H1 (cell line): ENCODE results near the gene VAT1. TPM values are rescaled to one million over a fixed set of nuclear protein-coding genes. Genes with fewer than 3 reads are reported as not detected.

Experiments
- CTCF ChIP-seq, 3 experiments: IDR thresholded peaks; 1 replicate in 2 of 3; 2 replicates in 1 of 3; pipeline versions ENCODE4 v1.5.1 to v1.6.1; 2011; ENCODE audit warnings: low read length in 3 of 3, mild to moderate bottlenecking in 3 of 3, inconsistent platforms in 2 of 3, low read depth in 1 of 3, moderate library complexity in 1 of 3; ENCODE audit not compliant: insufficient read depth in 1 of 3; ENCODE audit errors: control extremely low read depth in 1 of 3
- POLR2A ChIP-seq, 2 experiments: IDR thresholded peaks; 1 replicate in 1 of 2; 2 replicates in 1 of 2; pipeline ENCODE4 v1.6.1; 2011; ENCODE audit warnings: low read depth in 2 of 2, low read length in 2 of 2, mild to moderate bottlenecking in 2 of 2; ENCODE audit errors: control extremely low read depth in 1 of 2
- RBBP5 ChIP-seq: IDR thresholded peaks from 2 replicates; pipeline ENCODE4 v1.7.1; 2012; ENCODE audit warnings: low read depth, mild to moderate bottlenecking, inconsistent platforms, low read length, moderate library complexity, borderline replicate concordance
- RFX5 ChIP-seq: IDR thresholded peaks from 2 replicates; pipeline ENCODE4 v1.6.1; 2011; ENCODE audit warnings: low read depth, low read length, improper control_type of control experiment, borderline replicate concordance
- SIX5 ChIP-seq: IDR thresholded peaks from 2 replicates; pipeline ENCODE4 v1.6.1; 2011; ENCODE audit warnings: mild to moderate bottlenecking, low read depth, low read length
- TBP ChIP-seq: IDR thresholded peaks from 2 replicates; pipeline ENCODE4 v1.6.1; 2011; ENCODE audit warnings: low read depth, low read length, improper control_type of control experiment
- polyA plus RNA-seq, 7 experiments: library from polyadenylated mRNA; depleted of rRNA in 3 of 7; stranded (reverse) in 5 of 7; unstranded in 2 of 7; fragments of >200 nt in 5 of 7; fragments of 200-250 nt in 2 of 7; gene quantifications; 1 replicate in 5 of 7; 2 replicates in 1 of 7; 4 replicates in 1 of 7; pipeline versions ENCODE4 v1.2.1 to v1.2.3, GENCODE V29; 2011 to 2013; ENCODE audit warnings: missing spikeins in 2 of 7, mixed read lengths in 2 of 7
- total RNA-seq: library from RNA; stranded (reverse); fragmentation: NEBNext Ultra II Directional; extraction: Animal tissue kit (Norgen Biotek cat#: 25700); gene quantifications from 2 replicates; pipeline ENCODE4 v1.2.1, GENCODE V29; 2021

The VAT1 gene
- total and polyA plus RNA-seq, 2 of the 8 experiments (the other 6 are each of a cell fraction or from before 2014, with no cell fraction given), result 200 to 295 TPM

DNA sequence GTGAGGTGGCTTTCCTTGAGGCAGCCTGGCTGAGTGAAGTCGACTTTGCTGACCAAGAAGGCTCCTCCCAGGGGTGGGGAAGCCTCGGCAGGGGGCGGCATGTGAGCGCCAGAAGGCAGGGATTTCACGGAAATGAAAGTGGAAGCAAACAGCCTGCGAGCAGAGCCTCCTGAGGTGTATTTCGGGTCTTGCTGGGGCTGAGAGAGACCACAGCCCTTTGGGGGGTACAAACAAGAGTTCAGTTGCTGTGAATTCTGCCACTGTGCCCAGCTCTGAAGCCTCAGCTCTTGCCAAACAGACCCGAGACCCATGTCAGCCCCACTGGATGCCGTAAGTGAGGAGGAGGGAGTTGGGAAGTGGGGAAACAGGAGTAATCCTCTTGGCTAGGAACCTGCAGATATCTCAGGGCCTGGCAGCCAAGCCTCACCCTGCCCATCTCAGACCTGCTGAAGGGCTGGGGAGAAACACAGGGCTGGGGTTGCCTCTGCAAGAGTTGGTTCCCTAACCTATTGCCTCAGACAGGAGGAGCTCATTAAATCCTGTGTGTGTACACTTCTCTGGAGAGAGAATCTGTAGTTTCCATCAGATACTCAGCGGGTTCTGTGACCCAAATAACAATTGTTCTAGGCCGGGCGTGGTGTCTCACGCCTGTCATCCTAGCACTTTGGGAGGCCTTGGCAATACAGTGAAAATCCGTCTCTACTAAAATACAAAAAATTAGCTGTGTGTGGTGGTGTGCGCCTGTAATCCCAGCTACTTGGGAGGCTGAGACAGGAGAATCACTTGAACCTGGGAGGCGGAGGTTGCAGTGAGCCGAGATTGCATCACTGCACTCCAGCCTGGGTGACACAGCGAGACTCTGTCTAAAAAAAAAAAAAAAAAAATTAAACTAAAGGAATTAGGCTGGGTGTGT is 15.3 kb downstream of the VAT1 start, which contains the start of gene IFI35 (continued):
- TF ChIP-seq POLR2A (IDR thresholded peaks at IDR 0.05; ENCODE audit: control extremely low read depth in 1 of 2, low read depth in 2 of 2, low read length in 2 of 2) (peak in 1 of 2 experiments; percentile 52; a peak in 1 of 3 replicates), CTCF (IDR thresholded peaks at IDR 0.05; ENCODE audit: control extremely low read depth in 1 of 3, insufficient read depth in 1 of 3, low read depth in 1 of 3, low read length in 3 of 3) (peak in 2 of 3 experiments; percentile 24 to 33; a peak in 3 of 4 replicates), TBP (no peak), SIX5 (no peak), RFX5 (no peak), RBBP5 (peak; percentile 59; the same call in 1 of the 2 replicates)
